ENCODE results near the gene DUSP14.

DUSP14 gene

GRCh38 chr17:37517881-37518280 is 28.2 kb downstream of the DUSP14 start:
- no peak overlapping the region for H2AFZ ChIP-seq
- no peaks in the 10 kb centered on the region for H3K9me3 ChIP-seq (ENCODE audit: control insufficient read depth, low read length)
- H3K9ac ChIP-seq = no peak overlapping the region
- no peak overlapping the region for H3K4me3 ChIP-seq (ENCODE audit: low read depth, low read length)
- H3K27me3 ChIP-seq (ENCODE audit: control insufficient read depth, insufficient read depth, low read length) = no peaks in the 10 kb centered on the region
- no peaks in the 10 kb centered on the region for H3K4me1 ChIP-seq
- H3K36me3 ChIP-seq (ENCODE audit: control insufficient read depth, insufficient read depth, low read length) = no peaks in the 10 kb centered on the region
- no peak overlapping the region for H3K27ac ChIP-seq
- TF ChIP-seq CTCF (IDR thresholded peaks at IDR 0.05) = no peak
- H3K79me2 ChIP-seq = no peaks in the 10 kb centered on the region
- no peak overlapping the region for H3K4me2 ChIP-seq (ENCODE audit: low read length)

GRCh38 chr17:37518826-37519225 is 29.1 kb downstream of the DUSP14 start:
- Histone ChIP-seq H3K79me2 (no peaks in the 10 kb centered on the region), H3K4me2 (ENCODE audit: low read length) (no peak overlapping the region), H3K9ac (no peak overlapping the region), H3K27me3 (ENCODE audit: control insufficient read depth, insufficient read depth, low read length) (no peaks in the 10 kb centered on the region), H2AFZ (no peak overlapping the region), H3K9me3 (ENCODE audit: control insufficient read depth, low read length) (no peaks in the 10 kb centered on the region), H3K4me1 (no peaks in the 10 kb centered on the region), H3K36me3 (ENCODE audit: control insufficient read depth, insufficient read depth, low read length) (no peaks in the 10 kb centered on the region), H3K4me3 (ENCODE audit: low read depth, low read length) (no peak overlapping the region), H3K27ac (no peak overlapping the region)
- TF ChIP-seq CTCF (IDR thresholded peaks at IDR 0.05) = no peak

- TF ChIP-seq CTCF (IDR thresholded peaks at IDR 0.05) = no peak
- Histone ChIP-seq H3K4me3 (ENCODE audit: low read depth, low read length) (no peak overlapping the region), H2AFZ (no peak overlapping the region), H3K27ac (no peak overlapping the region), H3K27me3 (ENCODE audit: control insufficient read depth, insufficient read depth, low read length) (no peaks in the 10 kb centered on the region), H3K4me2 (ENCODE audit: low read length) (no peak overlapping the region), H3K9ac (no peak overlapping the region), H3K9me3 (ENCODE audit: control insufficient read depth, low read length) (no peaks in the 10 kb centered on the region), H3K36me3 (ENCODE audit: control insufficient read depth, insufficient read depth, low read length) (no peaks in the 10 kb centered on the region), H3K4me1 (no peaks in the 10 kb centered on the region), H3K79me2 (no peaks in the 10 kb centered on the region)
Observed at GRCh38 chr17:37519251-37519985, 29.7 kb downstream of the DUSP14 start.

- Histone ChIP-seq H3K4me1 (no peaks in the 10 kb centered on the region), H2AFZ (no peak overlapping the region), H3K36me3 (ENCODE audit: control insufficient read depth, insufficient read depth, low read length) (no peaks in the 10 kb centered on the region), H3K4me2 (ENCODE audit: low read length) (no peak overlapping the region), H3K4me3 (ENCODE audit: low read depth, low read length) (no peak overlapping the region), H3K9ac (no peak overlapping the region), H3K9me3 (ENCODE audit: control insufficient read depth, low read length) (no peaks in the 10 kb centered on the region), H3K27me3 (ENCODE audit: control insufficient read depth, insufficient read depth, low read length) (no peaks in the 10 kb centered on the region), H3K27ac (no peak overlapping the region), H3K79me2 (no peaks in the 10 kb centered on the region)
- TF ChIP-seq CTCF (IDR thresholded peaks at IDR 0.05) = no peak
Observed at GRCh38 chr17:37520174-37520573, 30.5 kb downstream of the DUSP14 start.

GRCh38 chr17:37521821-37522220 is 32.1 kb downstream of the DUSP14 start:
- Histone ChIP-seq H3K79me2 (no peaks in the 10 kb centered on the region), H3K36me3 (ENCODE audit: control insufficient read depth, insufficient read depth, low read length) (no peaks in the 10 kb centered on the region), H3K9me3 (ENCODE audit: control insufficient read depth, low read length) (no peaks in the 10 kb centered on the region), H3K4me1 (no peaks in the 10 kb centered on the region), H3K27me3 (ENCODE audit: control insufficient read depth, insufficient read depth, low read length) (no peaks in the 10 kb centered on the region), H3K4me2 (ENCODE audit: low read length) (no peak overlapping the region), H3K27ac (no peak overlapping the region), H3K9ac (no peak overlapping the region), H2AFZ (no peak overlapping the region), H3K4me3 (ENCODE audit: low read depth, low read length) (no peak overlapping the region)
- TF ChIP-seq CTCF (IDR thresholded peaks at IDR 0.05) = no peak

Measured in parathyroid adenoma (tissue), 2 donors.